Stimulated activated CD8-positive, alpha-beta memory T cell treated with anti-CD3 and anti-CD28 coated beads, Interleukin-12 subunit alpha, Interleukin-12 subunit beta, amount 100 ng/mL, for 24 hours (primary cell): Measurements from ENCODE around the gene ATP11A.
"Not testable (repeated sequence)": the region's sequence is repeated elsewhere in the genome, so short reads cannot be mapped to it uniquely, and the experiment has no call there.

Source experiments
- DNase-seq: peaks from one replicate; pipeline ENCODE4 v3.0.0-alpha.2; 2020; ENCODE audit errors: extremely low read depth

The ATP11A gene

GRCh38 chr13:112692586-112692985, 2.7 kb downstream of the ATP11A start:
- DNase-seq = no peak

DNA sequence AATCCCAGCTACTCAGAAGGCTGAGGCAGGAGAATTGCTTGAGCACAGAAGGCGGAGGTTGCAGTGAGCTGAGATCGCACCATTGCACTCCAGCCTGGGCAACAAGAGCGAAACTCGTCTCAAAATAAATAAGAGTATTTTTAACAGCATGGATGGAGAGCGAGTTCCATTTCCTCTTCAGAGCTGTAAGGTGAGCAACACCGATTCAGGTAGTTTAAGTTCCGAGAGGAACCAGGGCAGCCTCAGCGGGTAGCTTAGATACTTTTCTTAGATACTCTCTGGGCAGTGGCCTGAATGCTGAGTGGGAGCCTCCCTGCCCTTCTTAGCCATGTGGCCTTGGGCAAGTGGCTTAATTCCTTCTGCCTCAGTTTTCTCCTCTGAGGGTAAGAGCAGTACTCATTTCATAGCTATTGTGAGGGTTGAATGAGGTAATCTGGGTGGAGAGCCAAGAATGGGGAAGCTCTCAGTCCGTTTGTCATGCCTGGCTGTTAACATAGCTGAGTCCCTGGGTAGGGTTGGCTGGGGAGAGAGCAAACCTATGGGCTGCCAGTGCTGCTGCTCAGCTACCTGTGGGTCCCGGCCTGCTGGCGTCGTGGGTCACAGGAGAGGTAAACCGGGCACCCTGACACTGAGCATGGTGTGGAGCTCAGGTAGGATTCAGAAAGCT, 4.1 kb downstream of the ATP11A start:
- DNase-seq = no peak

DNA sequence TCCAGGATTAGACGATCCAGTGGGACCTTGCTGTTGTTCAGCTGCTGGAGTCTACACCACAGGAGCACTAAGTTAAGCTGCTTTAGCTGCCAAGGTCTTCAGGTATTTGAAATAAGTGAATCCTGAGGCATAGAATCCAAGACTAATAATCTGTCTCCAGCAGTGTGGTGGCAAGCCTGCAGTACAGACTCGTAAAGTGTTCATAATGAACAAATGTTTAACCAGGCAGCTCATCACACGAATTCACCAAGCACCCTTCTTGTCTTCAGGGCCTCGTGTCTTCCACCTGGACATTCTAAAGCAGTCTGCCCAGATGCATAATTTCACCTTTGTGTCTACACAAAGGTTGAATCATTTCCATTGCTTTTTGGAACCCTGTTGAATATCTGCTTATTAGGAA, 5.3 kb downstream of the ATP11A start:
- DNase-seq = no peak

- no peak for DNase-seq
Observed at GRCh38 chr13:112696001-112696868, 6.4 kb downstream of the ATP11A start.

DNA sequence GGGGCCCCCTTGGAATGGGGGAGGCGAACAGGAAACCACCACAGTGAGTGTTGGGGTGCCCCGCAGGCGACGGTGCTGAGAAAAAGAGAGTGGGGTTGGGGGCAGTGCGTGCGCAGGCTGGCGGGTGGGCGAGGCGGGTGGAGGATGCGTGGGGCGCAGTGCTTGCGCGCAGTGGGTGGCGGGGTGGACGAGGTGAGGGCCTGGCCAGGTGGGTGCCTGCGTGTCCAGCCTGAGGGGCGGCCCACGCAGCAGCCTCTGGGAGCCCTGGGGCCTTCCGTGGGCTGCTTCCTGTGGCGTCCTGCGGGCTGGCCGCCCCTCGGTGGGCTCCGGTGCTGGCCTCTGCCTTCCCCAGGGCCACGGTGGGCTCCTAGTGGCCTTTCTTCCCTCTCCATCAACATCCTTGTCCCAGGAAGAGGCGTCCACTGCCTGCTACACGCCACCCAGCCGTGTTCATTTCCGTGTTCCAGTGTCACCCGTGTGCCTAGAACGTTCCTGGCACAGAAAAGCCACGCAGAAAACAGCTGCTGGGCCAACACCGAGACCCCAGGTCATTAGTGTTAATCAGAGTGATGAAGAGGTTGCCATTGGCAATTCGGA, 7.1 kb downstream of the ATP11A start:
- DNase-seq = no peak

DNA sequence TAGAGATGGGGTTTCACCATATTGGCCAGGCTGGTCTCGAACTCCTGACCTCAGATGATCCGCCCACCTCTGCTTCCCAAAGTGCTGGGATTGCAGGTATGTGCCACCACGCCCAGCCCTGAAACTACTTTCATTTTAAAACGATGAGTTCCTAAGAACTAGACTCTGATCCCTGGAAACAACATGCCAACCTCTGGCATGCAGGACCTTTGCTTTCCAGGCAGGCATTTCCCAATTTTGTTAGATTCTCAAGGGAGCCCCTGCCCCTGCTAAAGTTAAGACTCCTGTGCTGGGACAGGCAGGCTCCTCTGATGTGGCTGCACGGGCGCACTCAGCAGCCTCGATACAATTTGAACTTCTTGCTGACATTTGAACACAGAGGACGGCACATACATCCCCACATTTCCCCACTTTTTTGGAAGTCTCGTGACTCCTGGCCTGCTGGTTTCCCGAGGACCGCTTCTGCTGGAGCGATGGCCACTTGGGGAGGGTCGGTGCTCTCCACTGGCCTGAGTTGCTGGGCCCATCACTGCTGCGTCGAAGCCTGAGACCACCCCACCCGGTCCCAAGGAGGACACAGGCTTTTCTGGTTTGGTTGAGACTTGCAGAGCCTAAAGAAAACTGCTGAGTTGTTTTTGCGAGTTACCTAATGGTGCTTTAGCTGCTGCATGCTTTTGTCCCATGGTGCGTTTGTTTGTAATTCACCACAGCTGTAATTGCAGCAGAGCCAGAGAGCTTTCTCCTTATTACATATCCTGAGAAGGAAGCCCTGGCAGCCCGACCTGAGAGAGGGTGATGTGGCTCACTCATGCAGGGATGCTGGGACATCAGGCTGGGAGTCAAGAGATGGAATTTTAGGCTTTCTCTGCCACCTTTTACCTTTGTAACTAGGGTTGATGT, 8.2 kb downstream of the ATP11A start:
- DNase-seq = no peak

DNA sequence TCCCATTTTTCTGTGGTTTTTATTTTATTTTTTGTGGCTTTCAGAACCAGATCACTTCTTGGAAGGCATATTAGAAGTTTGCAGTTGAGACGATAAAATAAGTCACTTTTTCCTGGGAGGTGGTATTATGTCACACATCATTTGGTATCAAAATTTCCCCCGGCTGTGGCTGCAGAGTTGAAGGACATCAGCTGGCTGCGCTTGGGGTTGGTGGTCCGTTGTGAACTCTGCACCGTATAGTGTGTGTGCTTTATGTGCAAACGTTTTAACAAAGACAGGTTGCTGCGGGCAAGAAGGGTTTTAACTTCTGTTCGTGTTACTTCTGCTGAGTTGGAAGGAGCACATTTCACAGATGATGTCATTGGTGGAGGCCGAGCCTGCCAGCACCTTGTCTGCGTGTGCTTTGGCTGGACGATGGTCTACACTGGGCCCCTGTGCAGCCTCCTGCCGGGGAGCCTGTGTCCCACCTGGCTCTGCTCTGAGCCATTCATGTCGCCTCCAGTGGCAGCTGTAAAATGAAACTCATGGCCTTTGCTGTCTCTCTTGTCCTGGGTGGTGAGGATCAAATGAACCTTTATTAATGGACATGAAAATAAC, 9.6 kb downstream of the ATP11A start:
- no peak for DNase-seq

DNA sequence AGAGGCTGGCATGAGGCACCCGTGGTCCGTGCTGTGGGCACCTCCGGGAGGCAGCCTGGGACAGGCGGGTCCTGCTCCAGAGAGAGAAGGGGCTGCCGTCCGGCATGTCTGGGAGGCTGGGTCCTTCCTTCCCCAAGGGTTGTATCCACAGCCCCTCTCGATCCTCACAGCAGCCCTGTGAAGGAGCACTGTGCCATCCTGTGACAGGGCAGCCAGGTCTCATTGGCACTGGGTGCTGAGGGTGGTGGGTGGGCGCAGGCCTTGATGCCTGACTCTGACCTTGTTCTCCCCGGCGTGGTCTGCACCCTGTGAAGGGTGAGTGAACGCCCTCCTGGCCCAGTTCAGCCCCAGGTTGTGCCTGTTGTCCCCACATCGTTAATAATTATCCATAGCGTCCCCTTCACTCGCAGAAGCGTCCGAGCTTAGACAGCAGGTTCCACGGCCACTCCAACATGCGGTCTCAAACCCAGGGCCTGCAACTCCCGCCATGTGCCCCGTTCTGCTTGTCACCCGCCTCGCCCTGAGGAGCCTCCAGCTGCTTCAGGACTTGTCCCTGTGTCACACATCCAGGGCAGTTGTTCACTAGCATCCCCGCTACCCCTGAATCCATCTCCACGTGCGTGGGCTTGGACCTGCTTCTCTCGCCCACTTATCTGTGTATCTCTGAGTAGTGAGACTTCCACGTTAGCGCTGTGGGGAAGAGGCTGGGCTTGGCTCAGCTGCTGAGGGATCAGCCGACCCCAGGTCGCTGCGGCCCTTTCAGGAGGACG, 10.6 kb downstream of the ATP11A start:
- DNase-seq = no peak

DNA sequence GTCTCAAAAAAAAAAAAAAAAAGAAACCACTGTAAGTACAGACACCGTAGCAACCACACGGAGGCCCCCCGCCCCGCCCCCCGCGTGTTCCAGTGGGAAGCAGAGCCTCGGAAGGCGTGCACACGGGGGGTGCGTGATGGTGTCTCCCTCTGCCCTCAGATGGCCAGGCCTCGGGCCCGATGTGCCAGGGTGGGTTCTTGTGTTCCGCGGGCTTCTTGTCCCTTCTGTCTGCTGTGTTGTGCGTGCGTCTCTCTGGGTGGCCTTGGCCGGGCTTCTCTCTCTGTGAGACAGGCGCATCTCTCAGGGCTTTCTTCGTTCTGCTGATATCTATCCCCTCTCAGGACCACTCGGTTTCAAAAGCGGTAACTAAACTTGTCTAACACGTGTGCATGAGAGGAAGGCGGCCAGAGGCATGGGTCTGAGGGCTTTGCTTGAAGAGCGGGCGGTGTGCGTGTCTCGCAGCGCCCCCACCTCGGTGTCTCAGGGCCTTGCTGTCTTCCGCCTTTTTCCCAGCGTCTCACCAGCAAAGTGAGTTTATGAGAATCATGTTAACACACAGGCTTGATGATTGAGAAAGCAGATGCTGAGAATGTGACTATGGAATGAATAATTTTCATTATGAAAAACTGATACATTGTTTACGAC, 12.6 kb downstream of the ATP11A start:
- no peak for DNase-seq

GRCh38 chr13:112702986-112703379, 13.1 kb downstream of the ATP11A start:
- no peak for DNase-seq

DNA sequence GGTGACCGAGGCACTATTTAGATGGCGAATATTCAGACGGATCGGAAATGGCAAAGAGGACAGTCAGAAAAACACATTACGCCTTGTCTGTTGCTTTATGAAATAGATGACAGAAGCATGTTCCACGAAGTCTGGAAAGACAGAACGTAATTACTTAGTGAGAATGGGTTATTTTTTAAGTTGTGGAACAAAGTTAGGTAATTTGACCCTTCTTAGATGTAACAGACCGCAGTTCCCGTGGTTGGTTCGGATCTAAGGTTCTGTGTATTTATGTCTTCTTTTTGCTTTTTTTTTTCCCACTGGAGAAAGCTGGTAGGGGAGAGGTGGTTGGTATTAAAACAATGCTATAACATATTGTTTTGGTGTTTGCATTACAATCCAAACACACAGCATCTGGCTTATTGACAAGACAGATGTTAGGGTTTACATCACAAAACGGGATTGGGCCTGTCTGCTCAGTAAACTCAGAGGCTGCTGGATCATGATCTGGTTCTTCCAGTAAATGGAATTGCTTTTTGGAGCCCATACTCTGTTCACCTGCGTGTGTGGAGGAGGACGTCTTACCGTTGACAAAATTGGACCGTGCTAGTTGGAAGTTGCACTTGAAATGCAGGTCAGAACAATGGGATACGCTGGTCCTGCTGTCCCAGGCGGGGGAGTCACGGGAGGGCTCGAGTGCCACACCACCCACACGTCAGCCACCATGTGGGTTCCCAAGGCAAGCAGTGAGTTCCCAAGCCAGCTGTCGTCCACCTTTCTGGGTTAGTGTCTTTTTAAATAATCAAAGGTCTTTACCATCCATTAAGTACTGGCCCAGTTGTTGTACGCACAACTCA, 13.8 kb downstream of the ATP11A start:
- DNase-seq = no peak

- no peak for DNase-seq
Observed at GRCh38 chr13:112704308-112705145, 14.7 kb downstream of the ATP11A start.

DNA sequence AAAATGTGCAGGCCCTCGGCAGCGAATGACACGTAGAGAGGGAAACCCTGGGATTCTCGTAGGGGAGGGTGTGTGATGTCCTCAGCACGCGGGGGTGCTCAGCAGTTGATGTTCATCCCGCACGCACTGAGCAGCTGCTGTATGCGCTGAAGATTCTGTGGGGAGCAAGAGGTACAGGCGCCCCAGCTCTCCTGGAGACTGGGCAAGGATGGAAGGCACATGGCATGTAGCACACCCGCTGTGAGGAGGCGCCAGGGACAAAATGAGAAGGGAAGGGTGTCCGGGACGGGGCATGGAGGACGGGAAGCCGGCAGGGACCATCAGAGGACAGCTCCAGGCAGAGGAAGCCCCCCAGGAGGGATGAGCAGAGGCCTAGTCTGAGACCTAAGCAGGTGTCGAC, 15.4 kb downstream of the ATP11A start:
- DNase-seq = no peak

GRCh38 chr13:112706171-112706570, 16.3 kb downstream of the ATP11A start:
- no peak for DNase-seq

DNA sequence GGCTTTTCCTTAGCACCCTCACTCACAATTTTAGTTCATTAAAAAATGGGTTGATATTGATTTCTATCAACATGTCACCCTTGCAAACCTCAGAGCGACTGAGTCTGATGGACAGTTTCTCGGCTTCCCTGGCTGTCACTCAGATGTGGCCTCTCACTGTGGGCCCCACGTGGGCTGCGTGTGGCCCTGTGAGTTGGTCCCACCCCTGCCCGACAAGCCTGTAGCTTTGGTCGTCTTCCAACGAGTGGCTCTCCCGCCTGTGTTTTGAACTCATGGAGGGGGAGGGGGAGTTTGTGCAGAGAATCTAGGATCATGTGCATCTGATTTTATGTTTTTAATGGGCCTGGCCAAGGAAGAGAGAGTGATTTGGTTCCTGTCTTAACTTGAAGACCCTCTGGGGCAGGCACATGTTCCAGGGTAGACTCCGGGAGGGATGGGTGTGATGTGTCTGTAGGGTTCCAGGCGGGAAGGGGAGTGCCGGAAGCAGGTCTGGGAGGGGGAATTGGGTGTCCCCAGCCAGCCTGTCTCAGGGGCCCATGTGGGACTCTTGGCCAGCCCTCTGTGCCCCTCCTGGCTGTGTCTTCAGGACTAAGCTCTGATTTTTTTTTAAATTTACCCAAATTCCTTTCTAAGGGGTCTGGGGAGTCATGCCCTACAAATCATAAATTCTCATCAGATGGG, 18.9 kb downstream of the ATP11A start:
- DNase-seq = no peak

DNA sequence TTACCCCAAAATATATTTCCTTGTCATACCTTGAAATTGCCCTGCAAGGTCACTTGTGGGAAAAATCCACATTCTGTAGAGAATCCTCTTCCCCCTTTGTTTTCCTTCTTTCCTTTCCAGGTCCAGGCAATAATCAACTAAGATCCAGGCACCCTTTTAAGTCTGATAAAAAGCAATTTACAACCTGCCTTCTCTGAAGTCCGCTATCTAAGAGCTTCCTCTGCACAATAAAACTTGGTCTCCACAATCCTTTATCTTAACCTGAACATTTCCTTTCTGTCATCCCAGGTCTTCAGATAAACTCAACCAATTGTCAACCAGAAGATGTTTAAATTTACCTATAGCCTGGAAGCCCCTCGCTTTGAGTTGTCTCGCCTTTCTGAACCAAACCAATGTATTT, 19.5 kb downstream of the ATP11A start:
- not testable (repeated sequence) for DNase-seq

DNA sequence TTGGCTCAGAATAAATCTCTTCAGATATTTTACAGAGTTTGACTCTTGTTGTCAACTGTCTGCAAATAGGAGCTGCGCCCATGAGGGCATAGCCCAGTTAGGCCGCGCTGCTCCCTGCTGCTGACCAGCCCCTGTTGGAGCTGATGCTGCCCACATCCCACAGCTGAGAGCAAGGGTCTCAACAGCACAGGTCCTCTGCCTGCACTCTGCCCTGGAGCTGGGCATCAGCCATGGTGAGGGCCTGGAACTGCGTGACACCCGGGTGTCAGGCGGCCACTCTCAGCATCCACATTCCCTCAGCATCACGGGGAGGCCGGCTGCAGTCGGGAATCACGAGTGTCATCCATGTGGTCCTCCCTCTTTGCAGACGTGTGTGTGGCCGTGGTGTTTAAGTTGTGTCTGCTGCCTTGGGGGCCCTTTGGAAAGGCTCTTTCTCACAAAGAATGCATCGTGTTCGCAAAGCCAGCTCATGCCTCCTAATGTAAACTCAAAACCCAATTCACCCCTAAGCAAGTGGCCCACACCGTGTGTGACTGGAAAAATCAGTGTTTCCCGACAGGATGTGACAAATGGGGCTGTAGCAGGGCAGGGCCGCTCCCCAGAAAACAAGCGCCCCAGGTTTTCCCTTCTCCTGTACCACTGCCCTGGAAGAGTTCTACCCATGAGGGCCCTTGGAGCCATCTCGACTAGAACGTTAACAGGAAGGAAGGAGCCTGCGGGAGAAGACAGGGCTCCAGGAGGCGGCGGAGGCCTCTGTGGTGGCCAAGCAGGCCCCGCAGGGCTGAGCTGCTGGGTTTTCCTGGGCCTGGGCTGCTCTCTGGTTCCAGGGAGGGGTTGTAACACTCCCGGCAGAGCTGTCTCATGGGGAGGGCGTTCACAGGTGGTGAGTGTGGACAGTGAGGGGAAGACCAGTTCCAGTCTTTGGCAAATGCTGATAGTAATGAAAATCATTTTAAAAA, 20.3 kb downstream of the ATP11A start:
- DNase-seq = no peak
